Measurements from ENCODE around the gene LMX1A. TPM values are rescaled to one million over a fixed set of nuclear protein-coding genes. Genes with fewer than 3 reads are reported as not detected.
A peak's percentile ranks its signal among the peaks of the same experiment; 100 is the strongest.

LMX1A gene
- total RNA-seq, result under 1 TPM in 2 of 4 donors, not detected in 2; 0.28 to 0.49 TPM
- polyA plus RNA-seq, result 1 to 10 TPM in 1 of 3 donors, under 1 TPM in 2; 0.04 to 1.2 (median 0.46) TPM

DNA sequence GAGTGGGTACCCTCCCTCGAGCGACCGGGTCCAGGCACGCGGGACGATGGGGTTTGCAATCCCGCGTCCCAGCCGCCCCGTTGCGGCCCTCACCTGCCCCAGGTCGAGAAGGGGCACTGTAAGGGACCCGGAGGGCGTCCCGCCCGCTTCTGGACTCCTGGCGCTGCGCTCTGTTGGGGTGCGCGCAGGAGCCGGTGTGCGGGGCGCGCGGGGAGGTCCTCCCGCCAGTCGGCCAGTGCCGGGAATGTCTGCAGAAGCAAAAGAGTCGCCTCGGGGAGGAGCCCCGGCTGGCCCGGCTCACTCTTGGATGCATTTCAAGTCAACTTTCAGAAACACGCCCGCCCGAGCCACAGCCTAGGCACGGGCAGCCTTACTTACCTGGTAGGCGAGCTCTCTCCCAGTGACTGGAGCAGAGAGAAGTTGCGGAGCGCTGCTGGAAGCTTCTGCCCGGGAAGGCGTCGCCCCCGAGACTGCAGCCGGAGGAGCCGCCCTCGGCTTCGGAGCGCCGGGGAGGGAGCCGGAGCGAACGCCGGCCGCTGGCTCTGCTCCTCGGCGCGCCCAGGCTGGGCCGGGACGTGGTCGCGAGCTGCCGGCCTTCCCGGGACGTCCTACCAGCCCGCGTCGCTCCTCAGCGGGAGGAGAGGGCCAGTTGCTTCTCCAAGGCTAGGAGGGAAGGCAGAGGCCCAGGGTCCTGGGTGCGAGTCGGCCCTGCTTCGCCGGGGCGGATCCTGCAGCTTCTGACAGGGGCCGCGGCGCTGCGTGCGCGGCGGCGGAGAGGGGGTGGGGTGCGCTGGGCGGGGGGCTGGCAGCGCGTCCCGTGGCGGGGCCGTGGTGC lies at the start of gene LMX1A:
Gene LMX1A (minus strand): TSS at position 739 of the 835 bp plus-strand sequence. CDS start 1,156 bp downstream, outside the sequence.
- H3K27me3 ChIP-seq, result peaks cover 49 to 77% (median 59%) of the 10 kb centered on the region in 3 donors
- DNase-seq, result no peak
- intact Hi-C loops (cut with DNase I), result no loop called here
- H3K36me3 ChIP-seq, result no peaks in the 10 kb centered on the region
- peaks cover 0 to 52% (median 42%) of the 10 kb centered on the region in 4 donors for H3K4me1 ChIP-seq
- 1 to 3% methylated on average over 88 of the region's 88 CpGs for WGBS, 2 donors
- no peaks in the 10 kb centered on the region for H3K9me3 ChIP-seq
- TF ChIP-seq POLR2A (IDR thresholded peaks at IDR 0.05) (no peak), EP300 (IDR thresholded peaks at IDR 0.05) (no peak), POLR2AphosphoS5 (IDR thresholded peaks at IDR 0.05) (no peak)
- TF ChIP-seq, protein P1, sequence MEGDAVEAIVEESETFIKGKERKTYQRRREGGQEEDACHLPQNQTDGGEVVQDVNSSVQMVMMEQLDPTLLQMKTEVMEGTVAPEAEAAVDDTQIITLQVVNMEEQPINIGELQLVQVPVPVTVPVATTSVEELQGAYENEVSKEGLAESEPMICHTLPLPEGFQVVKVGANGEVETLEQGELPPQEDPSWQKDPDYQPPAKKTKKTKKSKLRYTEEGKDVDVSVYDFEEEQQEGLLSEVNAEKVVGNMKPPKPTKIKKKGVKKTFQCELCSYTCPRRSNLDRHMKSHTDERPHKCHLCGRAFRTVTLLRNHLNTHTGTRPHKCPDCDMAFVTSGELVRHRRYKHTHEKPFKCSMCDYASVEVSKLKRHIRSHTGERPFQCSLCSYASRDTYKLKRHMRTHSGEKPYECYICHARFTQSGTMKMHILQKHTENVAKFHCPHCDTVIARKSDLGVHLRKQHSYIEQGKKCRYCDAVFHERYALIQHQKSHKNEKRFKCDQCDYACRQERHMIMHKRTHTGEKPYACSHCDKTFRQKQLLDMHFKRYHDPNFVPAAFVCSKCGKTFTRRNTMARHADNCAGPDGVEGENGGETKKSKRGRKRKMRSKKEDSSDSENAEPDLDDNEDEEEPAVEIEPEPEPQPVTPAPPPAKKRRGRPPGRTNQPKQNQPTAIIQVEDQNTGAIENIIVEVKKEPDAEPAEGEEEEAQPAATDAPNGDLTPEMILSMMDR (IDR thresholded peaks at IDR 0.05), result no peak
- peak within 1 kb of the TSS in 1 of 4 donors; percentile 20 for H3K27ac ChIP-seq
- H3K4me3 ChIP-seq, result peak within 1 kb of the TSS; percentile 6 to 44 (median 36)

DNA sequence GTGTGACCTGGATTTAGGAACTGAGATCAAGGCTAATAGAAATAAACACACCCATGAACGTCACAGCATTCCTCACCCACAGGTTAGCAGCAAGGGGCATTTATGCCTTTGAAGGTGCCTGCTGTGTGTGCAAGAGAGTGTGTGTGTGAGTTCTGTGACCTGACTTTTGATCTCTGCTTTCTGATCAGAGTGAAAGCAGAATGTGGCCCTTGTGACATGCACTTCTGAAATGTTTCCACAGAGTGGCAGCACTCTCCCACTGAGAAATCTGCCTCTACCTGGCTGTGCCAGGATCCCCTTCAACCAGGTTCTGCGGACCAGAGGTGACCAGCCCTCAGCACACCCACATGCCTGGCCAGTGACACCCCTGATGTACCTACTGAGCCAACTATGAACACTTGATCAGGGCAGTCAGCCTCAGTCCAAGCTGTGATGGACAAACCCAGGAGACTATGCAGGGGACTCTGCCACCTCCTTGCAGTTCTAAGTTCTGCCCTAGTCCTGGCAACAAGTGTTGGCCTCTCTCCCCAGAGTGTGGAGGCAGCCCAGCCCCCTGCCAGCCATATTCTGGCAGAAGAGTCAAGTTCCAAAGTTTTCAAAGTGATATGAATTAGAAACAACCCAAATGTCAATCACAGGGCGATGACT lies 47.4 kb upstream of the LMX1A start:
- H3K36me3 ChIP-seq, result no peaks in the 10 kb centered on the region
- DNase-seq, result no peak
- no peak for TF ChIP-seq POLR2A (IDR thresholded peaks at IDR 0.05)
- TF ChIP-seq, protein P1 (IDR thresholded peaks at IDR 0.05), result peak in 2 of 4 experiments; percentile 11 to 36
- TF ChIP-seq EP300 (IDR thresholded peaks at IDR 0.05), result no peak
- TF ChIP-seq POLR2AphosphoS5 (IDR thresholded peaks at IDR 0.05), result no peak
- WGBS, 2 donors, result 35 to 44% methylated on average over 3 of the region's 3 CpGs
- intact Hi-C loops (cut with DNase I), result no loop called here
- H3K27ac ChIP-seq, result no peak overlapping the region
- no peaks in the 10 kb centered on the region for H3K4me1 ChIP-seq
- H3K27me3 ChIP-seq, result no peaks in the 10 kb centered on the region
- H3K9me3 ChIP-seq, result no peaks in the 10 kb centered on the region
- no peak overlapping the region for H3K4me3 ChIP-seq

DNA sequence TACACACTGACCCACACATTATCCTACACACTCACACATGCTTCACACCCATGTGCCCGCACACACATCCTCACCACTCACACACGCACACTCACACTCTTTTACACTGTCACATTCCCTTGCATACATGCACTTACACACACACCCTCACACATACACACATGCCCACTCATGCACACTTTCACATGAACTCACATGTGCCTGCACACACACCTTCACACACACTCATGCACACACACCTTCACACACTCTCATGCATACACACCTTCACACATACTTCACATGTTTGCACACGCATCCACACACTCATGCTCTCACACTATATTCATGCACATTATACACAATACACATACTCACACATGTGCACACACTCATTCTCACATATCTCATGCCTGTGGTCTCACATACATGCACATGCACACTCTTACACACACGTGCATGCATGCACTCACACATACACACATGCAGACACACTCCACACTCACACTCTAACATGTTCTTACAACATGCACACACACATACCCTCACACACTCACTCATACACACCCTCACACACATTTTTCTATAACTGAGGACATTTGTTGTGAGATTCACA lies 46.1 kb upstream of the LMX1A start:
- WGBS, 2 donors, result 91 to 92% methylated on average over 4 of the region's 4 CpGs
- DNase-seq, result no peak
- no peak overlapping the region for H3K27ac ChIP-seq
- intact Hi-C loops (cut with DNase I), result no loop called here
- no peaks in the 10 kb centered on the region for H3K9me3 ChIP-seq
- no peaks in the 10 kb centered on the region for H3K27me3 ChIP-seq
- no peak for TF ChIP-seq EP300 (IDR thresholded peaks at IDR 0.05)
- TF ChIP-seq POLR2A (IDR thresholded peaks at IDR 0.05), result no peak
- no peak for TF ChIP-seq POLR2AphosphoS5 (IDR thresholded peaks at IDR 0.05)
- TF ChIP-seq, protein P1 (IDR thresholded peaks at IDR 0.05), result no peak
- H3K36me3 ChIP-seq, result no peaks in the 10 kb centered on the region
- no peak overlapping the region for H3K4me3 ChIP-seq
- no peaks in the 10 kb centered on the region for H3K4me1 ChIP-seq

DNA sequence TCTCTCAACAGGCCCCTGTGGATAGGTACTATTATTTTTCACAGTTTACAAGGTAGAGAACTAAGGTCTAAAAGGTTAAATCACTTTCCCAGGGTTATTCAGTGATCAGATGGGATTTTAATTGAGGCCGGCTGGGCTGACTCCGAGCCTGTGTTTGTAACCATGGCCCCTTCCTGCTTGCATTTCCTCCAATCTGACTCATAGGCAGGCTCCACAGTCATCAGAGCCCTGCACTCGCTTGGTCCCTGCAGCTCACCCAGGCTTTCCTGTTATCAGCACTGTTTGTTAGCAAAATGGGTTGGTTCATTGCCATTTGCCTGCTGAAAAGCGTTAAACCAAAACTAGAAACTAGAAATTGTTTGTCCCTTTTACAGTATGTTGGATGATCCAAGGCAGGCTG lies 41.4 kb upstream of the LMX1A start:
- TF ChIP-seq POLR2A (IDR thresholded peaks at IDR 0.05) (no peak), EP300 (IDR thresholded peaks at IDR 0.05) (no peak), POLR2AphosphoS5 (IDR thresholded peaks at IDR 0.05) (no peak)
- TF ChIP-seq, protein P1 (IDR thresholded peaks at IDR 0.05), result no peak
- H3K4me3 ChIP-seq, result no peak overlapping the region
- H3K36me3 ChIP-seq, result no peaks in the 10 kb centered on the region
- DNase-seq, result no peak
- no peaks in the 10 kb centered on the region for H3K27me3 ChIP-seq
- WGBS, 2 donors, result 31 to 61% methylated on average over 4 of the region's 4 CpGs
- no peaks in the 10 kb centered on the region for H3K9me3 ChIP-seq
- intact Hi-C loops (cut with DNase I), result loop anchor here (10.0 kb wide), 1 partner anchor 367 kb away; the partner anchor contains the start of gene TMCO1
- H3K4me1 ChIP-seq, result peaks cover 0 to 8% (median 6%) of the 10 kb centered on the region in 4 donors
- peak overlapping the region in 1 of 4 donors; percentile 5 for H3K27ac ChIP-seq

Measured in sigmoid colon (tissue), 7 donors.